IMR-90 (cell line): Measurements from ENCODE around the gene GALNT14. TPM values are rescaled to one million over a fixed set of nuclear protein-coding genes. Genes with fewer than 3 reads are reported as not detected.

ENCODE experiments used
- ATAC-seq: fragments of 200-7000 bp; cut with Tn5 transposase; 2 replicates; pipeline ENCODE4 v1.9.1; 2020; ENCODE audit warnings: low read depth, mild to moderate bottlenecking, moderate library complexity
- BruUV-seq: library from RNA; stranded (reverse); fragments of 400-500 nt; replicated peaks from 2 replicates; lab custom pipeline; 2021; lab: Mats Ljungman, UMichigan
- CTCF ChIA-PET: fragments of 300-600 bp; formaldehyde crosslinking; extraction: SDS; loops from one replicate; lab custom pipeline; 2021; ENCODE audit warnings: antibody characterized with exemption; lab: Yijun Ruan, JAX
- POLR2A ChIA-PET: fragments of 300-600 bp; sonication (Branson Sonifier 250); formaldehyde crosslinking; loops from one replicate; lab custom pipeline; 2022; ENCODE audit warnings: antibody characterized with exemption; ENCODE audit not compliant: unreplicated experiment; lab: Charles Lee
- DNase-seq: peaks from one replicate; pipeline ENCODE4 v3.0.0; 2013
- H2AFZ ChIP-seq: replicated peaks from 2 replicates; pipeline ENCODE3; 2013; ENCODE audit warnings: low read length, mild to moderate bottlenecking; ENCODE audit not compliant: poor library complexity
- H2AK5ac ChIP-seq: 2 replicates; pipeline ENCODE4 v1.6.1; 2013; ENCODE audit warnings: low read depth, low read length, inconsistent platforms
- H2AK9ac ChIP-seq: replicated peaks from 2 replicates; pipeline ENCODE3; 2013; ENCODE audit warnings: mild to moderate bottlenecking, low read depth, low read length, moderate library complexity; ENCODE audit not compliant: poor library complexity
- H2BK120ac ChIP-seq: 2 replicates; pipeline ENCODE4 v1.6.1; 2013; ENCODE audit warnings: low read depth, low read length, inconsistent platforms
- H2BK15ac ChIP-seq: 3 replicates; pipeline ENCODE4 v1.6.1; 2013; ENCODE audit warnings: low read depth, low read length, inconsistent platforms
- H2BK20ac ChIP-seq: 2 replicates; pipeline ENCODE4 v1.6.1; 2013; ENCODE audit warnings: low read depth, mild to moderate bottlenecking, inconsistent platforms, low read length, moderate library complexity
- H2BK5ac ChIP-seq: 2 replicates; pipeline ENCODE4 v1.6.1; 2013; ENCODE audit warnings: mild to moderate bottlenecking, low read depth, low read length, inconsistent platforms; ENCODE audit not compliant: poor library complexity, severe bottlenecking
- H3K14ac ChIP-seq: replicated peaks from 2 replicates; pipeline ENCODE4 v1.6.1; 2013; ENCODE audit warnings: low read depth, low read length, inconsistent platforms
- H3K18ac ChIP-seq: 2 replicates; pipeline ENCODE4 v1.6.1; 2013; ENCODE audit warnings: low read depth, low read length, control low read depth
- H3K23ac ChIP-seq: 2 replicates; pipeline ENCODE4 v1.6.1; 2013; ENCODE audit warnings: low read depth, low read length, inconsistent platforms
- H3K27ac ChIP-seq: 2 replicates; pipeline ENCODE4 v1.5.1; 2013; ENCODE audit warnings: mild to moderate bottlenecking, control low read depth, low read length; ENCODE audit not compliant: insufficient read depth
- H3K27me3 ChIP-seq: 2 replicates; pipeline ENCODE4 v1.6.1; 2013; ENCODE audit warnings: low read length; ENCODE audit not compliant: control insufficient read depth, insufficient read depth
- H3K36me3 ChIP-seq: 2 replicates; pipeline ENCODE4 v1.6.1; 2013; ENCODE audit warnings: low read length, mixed read lengths; ENCODE audit not compliant: control insufficient read depth, insufficient read depth
- H3K4ac ChIP-seq: 2 replicates; pipeline ENCODE4 v1.6.1; 2013; ENCODE audit warnings: low read depth, low read length, inconsistent platforms
- H3K4me1 ChIP-seq: 2 replicates; pipeline ENCODE4 v1.6.1; 2013; ENCODE audit warnings: low read length, mixed read lengths; ENCODE audit not compliant: control insufficient read depth, insufficient read depth
- H3K4me2 ChIP-seq: 2 replicates; pipeline ENCODE4 v1.6.1; 2013; ENCODE audit warnings: low read depth, mild to moderate bottlenecking, control low read depth, low read length, moderate library complexity
- H3K4me3 ChIP-seq: 2 replicates; pipeline ENCODE4 v1.5.1; 2013; ENCODE audit warnings: low read depth, mild to moderate bottlenecking, control low read depth, low read length, moderate library complexity; ENCODE audit not compliant: insufficient read depth
- H3K56ac ChIP-seq: 2 replicates; pipeline ENCODE4 v1.6.1; 2013; ENCODE audit warnings: low read length, inconsistent platforms; ENCODE audit not compliant: insufficient read depth; ENCODE audit errors: extremely low read depth
- H3K79me1 ChIP-seq, 2 experiments: 2 replicates each; pipeline ENCODE4 v1.6.1; 2013; ENCODE audit warnings: low read length in 2 of 2, inconsistent platforms in 1 of 2, low read depth in 1 of 2
- H3K9ac ChIP-seq: 2 replicates; pipeline ENCODE4 v1.6.1; 2013; ENCODE audit warnings: low read depth, low read length, control low read depth
- H3K9me1 ChIP-seq: 2 replicates; pipeline ENCODE4 v1.6.1; 2013; ENCODE audit warnings: low read length, inconsistent platforms; ENCODE audit not compliant: insufficient read depth
- H3K9me3 ChIP-seq: 2 replicates; pipeline ENCODE4 v1.6.1; 2013; ENCODE audit warnings: low read length; ENCODE audit not compliant: control insufficient read depth, insufficient read depth
- H4K20me1 ChIP-seq: 2 replicates; pipeline ENCODE4 v1.6.1; 2013; ENCODE audit warnings: low read length, inconsistent platforms; ENCODE audit not compliant: insufficient read depth
- H4K5ac ChIP-seq: 2 replicates; pipeline ENCODE4 v1.6.1; 2013; ENCODE audit warnings: mild to moderate bottlenecking, low read depth, low read length, control low read depth
- H4K8ac ChIP-seq, 2 experiments: 2 replicates each; pipeline ENCODE4 v1.6.1; 2013; ENCODE audit warnings: low read depth in 2 of 2, low read length in 2 of 2, control low read depth in 1 of 2, inconsistent platforms in 1 of 2
- H4K91ac ChIP-seq: 2 replicates; pipeline ENCODE4 v1.6.1; 2013; ENCODE audit warnings: low read depth, low read length, inconsistent platforms; ENCODE audit not compliant: insufficient read depth
- CHD1 ChIP-seq: IDR thresholded peaks from 2 replicates; pipeline ENCODE4 v1.6.1; 2012; ENCODE audit warnings: low read depth, low read length, improper control_type of control experiment
- CTCF ChIP-seq: conservative IDR thresholded peaks from 2 replicates; pipeline ENCODE4 v1.5.1; 2012; ENCODE audit warnings: mild to moderate bottlenecking, low read depth, low read length, improper control_type of control experiment
- ELK1 ChIP-seq: fragments of 150-350 bp; IDR thresholded peaks from 2 replicates; pipeline ENCODE4 v1.6.1; 2016; ENCODE audit warnings: low read depth, mild to moderate bottlenecking, low read length, moderate library complexity, borderline replicate concordance
- FOS ChIP-seq: fragments of 150-350 bp; IDR thresholded peaks from 2 replicates; pipeline ENCODE4 v1.6.1; 2016; ENCODE audit warnings: low read depth, low read length
- MAFK ChIP-seq: IDR thresholded peaks from 2 replicates; pipeline ENCODE4 v1.6.1; 2012; ENCODE audit warnings: low read depth, low read length, improper control_type of control experiment
- MAZ ChIP-seq: IDR thresholded peaks from 2 replicates; pipeline ENCODE4 v1.6.1; 2012; ENCODE audit warnings: low read depth, mild to moderate bottlenecking, low read length, improper control_type of control experiment, moderate library complexity, borderline replicate concordance
- MXI1 ChIP-seq: IDR thresholded peaks from 2 replicates; pipeline ENCODE4 v1.6.1; 2012; ENCODE audit warnings: low read depth, mild to moderate bottlenecking, low read length, moderate library complexity, borderline replicate concordance
- NFE2L2 ChIP-seq: fragments of 150-350 bp; IDR thresholded peaks from 2 replicates; pipeline ENCODE4 v1.6.1; 2016; ENCODE audit warnings: low read depth, mild to moderate bottlenecking, low read length
- RAD21 ChIP-seq: IDR thresholded peaks from 2 replicates; pipeline ENCODE4 v1.6.1; 2012; ENCODE audit warnings: low read length, improper control_type of control experiment
- RCOR1 ChIP-seq: IDR thresholded peaks from 2 replicates; pipeline ENCODE4 v1.6.1; 2012; ENCODE audit warnings: mild to moderate bottlenecking, low read length, improper control_type of control experiment; ENCODE audit not compliant: insufficient replicate concordance
- RFX5 ChIP-seq: IDR thresholded peaks from 2 replicates; pipeline ENCODE4 v1.8.0; 2012; ENCODE audit warnings: low read depth, mild to moderate bottlenecking, low read length, moderate library complexity
- SMC3 ChIP-seq: fragments of 150-350 bp; IDR thresholded peaks from 2 replicates; pipeline ENCODE4 v1.6.1; 2016; ENCODE audit warnings: low read depth, mild to moderate bottlenecking, antibody characterized with exemption, low read length, moderate library complexity
- WGBS, 2 experiments: methylation state at CpG; one replicate each; pipeline versions ENCODE4 v1.1.5 to v1.1.7; 2013; ENCODE audit warnings: missing lambda C conversion rate in 2 of 2; ENCODE audit not compliant: insufficient read length in 1 of 2; ENCODE audit errors: extremely low coverage in 2 of 2; 5-methylcytosine and 5-hydroxymethylcytosine counted together
- dilution Hi-C: fragments of 300-500 bp; cut with HindIII; formaldehyde crosslinking; loops from one replicate; pipeline ENCODE4 v1.14.3; 2018; ENCODE audit warnings: low sequenced_read_pairs; ENCODE audit not compliant: unreplicated experiment
- in situ Hi-C: fragments of 300-500 bp; cut with MboI; formaldehyde crosslinking; loops from 3 replicates; pipeline ENCODE4 v1.14.3; 2019; ENCODE audit warnings: low sequenced_read_pairs, inconsistent platforms, mixed read lengths
- intact Hi-C: fragments of 100-400 bp; cut with micrococcal nuclease; formaldehyde crosslinking; loops from 2 replicates; pipeline ENCODE4 v1.10.0; 2022
- polyA plus RNA-seq, 3 experiments: library from polyadenylated mRNA; depleted of rRNA; stranded (reverse); fragments of >200 nt; gene quantifications; 2 replicates each; pipeline ENCODE4 v1.2.3, GENCODE V29; 2012; ENCODE audit warnings: low replicate concordance in 1 of 3
- total RNA-seq: library from RNA; depleted of rRNA; stranded (reverse); fragments of >200 nt; gene quantifications from 2 replicates; pipeline ENCODE4 v1.2.3, GENCODE V29; 2012

Gene GALNT14
- total and polyA plus RNA-seq, 2 of the 4 experiments (the other 2 are of a cell fraction): 0.15 to 0.18 TPM

DNA sequence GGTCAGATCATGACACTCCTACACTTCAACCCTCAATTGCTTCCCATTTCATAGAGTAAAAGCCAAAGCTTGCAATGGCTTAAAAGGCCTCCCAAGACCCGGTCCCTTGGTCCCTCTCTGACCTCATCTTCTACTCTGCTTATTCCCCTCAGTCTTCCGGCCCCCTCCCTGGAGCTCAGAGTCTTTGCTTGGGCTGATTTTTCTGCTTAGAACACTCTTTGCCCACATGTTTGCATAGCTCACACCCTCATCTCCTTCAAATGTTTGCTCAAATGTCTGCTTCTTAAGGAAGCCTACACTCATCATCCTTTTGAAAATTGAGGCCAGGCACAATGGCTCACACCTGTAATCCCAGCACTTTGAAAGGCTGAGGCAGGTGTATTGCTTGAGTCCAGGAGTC, 265.4 kb downstream of the GALNT14 start:
- H2AFZ ChIP-seq: no peak overlapping the region
- no peak overlapping the region for H2AK5ac ChIP-seq
- no peak overlapping the region for H2BK20ac ChIP-seq
- H3K23ac ChIP-seq: no peak overlapping the region
- dilution Hi-C loops: no loop called here
- no peak overlapping the region for H3K9ac ChIP-seq
- DNase-seq (no peak), ATAC-seq (no peak)
- intact Hi-C loops: loop anchor here (5.0 kb wide), 1 partner anchor 135 kb away; no protein-coding TSS in a partner anchor
- no peak for TF ChIP-seq MAFK
- no peak for TF ChIP-seq MAZ
- no peak for TF ChIP-seq MXI1
- TF ChIP-seq ELK1: no peak
- no peak for TF ChIP-seq RFX5
- no peak for TF ChIP-seq NFE2L2
- no peak for TF ChIP-seq SMC3
- no peak for TF ChIP-seq RCOR1
- no peak for TF ChIP-seq RAD21
- no peak for TF ChIP-seq FOS
- TF ChIP-seq CHD1: no peak
- TF ChIP-seq CTCF: no peak
- no peak overlapping the region for H3K56ac ChIP-seq
- POLR2A ChIA-PET: no interaction called here
- CTCF ChIA-PET: interaction anchor here (1.3 kb wide), 1 partner anchor 10 kb away, joined by 5 read pairs; no protein-coding TSS in a partner anchor
- no peak overlapping the region for H3K27ac ChIP-seq
- no peak overlapping the region for H2BK5ac ChIP-seq
- no peak overlapping the region for H3K14ac ChIP-seq
- no peaks in the 10 kb centered on the region for H3K27me3 ChIP-seq
- H3K4ac ChIP-seq: no peak overlapping the region
- in situ Hi-C loops: loop anchor here (25.0 kb wide), 1 partner anchor 660 kb away; no protein-coding TSS in a partner anchor
- no peak overlapping the region for H4K8ac ChIP-seq
- H3K79me1 ChIP-seq: no peaks in the 10 kb centered on the region
- no peak overlapping the region for H2BK120ac ChIP-seq
- WGBS, 2 experiments: 38% methylated on average over 2 of the region's 2 CpGs; no CpG with 5 or more reads in 1 of the 2 experiments
- no peaks in the 10 kb centered on the region for H3K9me3 ChIP-seq
- H3K4me3 ChIP-seq: no peak overlapping the region
- no peak overlapping the region for H2AK9ac ChIP-seq
- H4K5ac ChIP-seq: no peak overlapping the region
- no TSS peak for BruUV-seq
- H3K18ac ChIP-seq: no peak overlapping the region
- no peaks in the 10 kb centered on the region for H3K9me1 ChIP-seq
- H2BK15ac ChIP-seq: no peak overlapping the region
- H4K91ac ChIP-seq: no peak overlapping the region
- no peak overlapping the region for H3K4me2 ChIP-seq
- H4K20me1 ChIP-seq: no peaks in the 10 kb centered on the region
- no peaks in the 10 kb centered on the region for H3K36me3 ChIP-seq
- H3K4me1 ChIP-seq: no peaks in the 10 kb centered on the region
